ENCODE results near the gene HDC.

- TF ChIP-seq, protein P1, sequence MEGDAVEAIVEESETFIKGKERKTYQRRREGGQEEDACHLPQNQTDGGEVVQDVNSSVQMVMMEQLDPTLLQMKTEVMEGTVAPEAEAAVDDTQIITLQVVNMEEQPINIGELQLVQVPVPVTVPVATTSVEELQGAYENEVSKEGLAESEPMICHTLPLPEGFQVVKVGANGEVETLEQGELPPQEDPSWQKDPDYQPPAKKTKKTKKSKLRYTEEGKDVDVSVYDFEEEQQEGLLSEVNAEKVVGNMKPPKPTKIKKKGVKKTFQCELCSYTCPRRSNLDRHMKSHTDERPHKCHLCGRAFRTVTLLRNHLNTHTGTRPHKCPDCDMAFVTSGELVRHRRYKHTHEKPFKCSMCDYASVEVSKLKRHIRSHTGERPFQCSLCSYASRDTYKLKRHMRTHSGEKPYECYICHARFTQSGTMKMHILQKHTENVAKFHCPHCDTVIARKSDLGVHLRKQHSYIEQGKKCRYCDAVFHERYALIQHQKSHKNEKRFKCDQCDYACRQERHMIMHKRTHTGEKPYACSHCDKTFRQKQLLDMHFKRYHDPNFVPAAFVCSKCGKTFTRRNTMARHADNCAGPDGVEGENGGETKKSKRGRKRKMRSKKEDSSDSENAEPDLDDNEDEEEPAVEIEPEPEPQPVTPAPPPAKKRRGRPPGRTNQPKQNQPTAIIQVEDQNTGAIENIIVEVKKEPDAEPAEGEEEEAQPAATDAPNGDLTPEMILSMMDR (IDR thresholded peaks at IDR 0.05 in 2 of 3, conservative IDR thresholded peaks at IDR 0.05 in 1 of 3; ENCODE audit: borderline replicate concordance in 1 of 3, insufficient read depth in 1 of 3, low read depth in 2 of 3, low read length in 2 of 3): no peak
- TF ChIP-seq POLR2A (IDR thresholded peaks at IDR 0.05; ENCODE audit: borderline replicate concordance, extremely low read depth, insufficient read depth, insufficient read length): no peak
Measured at GRCh38 chr15:50250760-50251394, 14.6 kb downstream of the HDC start.
